Cortex of kidney (tissue), 1 donor: ENCODE data around the gene TMED10.
"Not testable (repeated sequence)": the region's sequence is repeated elsewhere in the genome, so short reads cannot be mapped to it uniquely, and the experiment has no call there.

Source experiments
- DNase-seq: peaks from one replicate; lab custom pipeline; 2025; lab: John Stamatoyannopoulos, UW

The TMED10 gene

DNA sequence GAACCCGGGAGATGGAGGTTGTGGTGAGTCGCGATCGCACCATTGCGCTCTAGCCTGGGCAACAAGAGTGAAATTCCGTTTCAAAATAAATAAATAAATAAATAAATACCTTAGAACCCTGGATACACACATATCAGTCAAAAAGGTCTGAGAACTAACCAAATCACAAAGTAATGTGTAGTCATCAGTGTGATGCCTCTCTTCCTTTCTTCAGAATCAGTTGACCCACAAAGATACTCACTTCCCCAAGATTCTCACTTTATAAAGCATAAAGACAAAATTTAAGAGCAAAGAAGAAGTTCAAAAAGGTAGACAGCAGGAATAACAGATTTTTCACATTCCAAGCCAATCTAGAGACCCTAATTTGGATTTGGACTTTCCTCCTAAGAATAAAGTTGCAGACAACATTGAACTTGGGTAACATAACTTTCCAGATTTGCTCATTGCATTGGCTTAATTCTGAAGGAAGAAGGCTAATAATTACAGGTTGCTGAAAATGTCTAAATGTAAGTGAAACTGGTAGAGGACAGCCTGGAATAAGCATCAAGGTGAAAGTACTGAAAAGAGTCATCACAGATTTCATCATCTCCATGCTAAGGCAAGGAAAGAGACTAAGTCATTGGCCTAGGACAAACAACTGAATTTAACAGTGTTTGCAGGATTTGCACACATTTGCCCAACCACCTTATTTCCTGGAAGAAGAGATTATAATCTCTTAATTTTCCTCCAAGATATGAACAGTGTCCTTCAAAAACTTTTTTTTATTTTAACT lies 17.4 kb downstream of the TMED10 start:
- no peak for DNase-seq

DNA sequence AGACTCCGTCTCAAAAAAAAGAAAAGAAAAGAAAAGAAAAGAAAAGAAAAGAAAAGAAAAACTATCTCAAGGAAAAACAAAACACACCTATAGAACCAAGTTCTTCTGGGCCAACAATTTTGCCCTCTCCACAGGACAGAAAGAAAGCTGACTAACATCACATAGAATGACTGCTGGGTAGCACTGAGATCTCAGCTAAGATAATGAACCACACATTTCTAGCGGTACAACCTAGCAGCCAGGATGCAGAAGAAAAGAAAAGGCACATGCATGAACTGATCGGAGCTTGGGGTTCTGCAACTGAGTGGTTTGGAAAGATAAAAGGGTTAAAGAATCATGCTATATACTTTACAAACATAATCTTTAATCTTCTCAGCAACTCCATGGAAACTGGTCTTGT lies 19.5 kb downstream of the TMED10 start:
- DNase-seq, result no peak

DNA sequence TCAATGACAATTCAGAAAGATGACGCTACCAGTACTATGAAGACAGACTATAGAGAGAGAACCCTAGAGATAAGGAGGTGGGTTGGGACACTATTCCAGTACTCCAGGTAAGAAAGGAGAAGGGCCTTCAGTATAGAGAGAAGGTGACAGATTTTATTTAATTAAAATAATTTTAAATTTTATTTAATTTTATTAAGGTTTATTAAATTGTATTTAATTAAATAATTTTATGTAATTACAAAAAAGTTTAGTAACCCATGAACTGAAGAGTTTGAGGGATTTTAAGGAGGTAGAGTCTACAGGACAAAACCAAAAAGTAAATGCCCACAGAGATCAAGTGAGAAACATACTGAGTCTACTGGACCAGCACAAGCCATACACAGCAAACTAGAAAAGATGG lies 20.3 kb downstream of the TMED10 start:
- DNase-seq, result no peak

DNA sequence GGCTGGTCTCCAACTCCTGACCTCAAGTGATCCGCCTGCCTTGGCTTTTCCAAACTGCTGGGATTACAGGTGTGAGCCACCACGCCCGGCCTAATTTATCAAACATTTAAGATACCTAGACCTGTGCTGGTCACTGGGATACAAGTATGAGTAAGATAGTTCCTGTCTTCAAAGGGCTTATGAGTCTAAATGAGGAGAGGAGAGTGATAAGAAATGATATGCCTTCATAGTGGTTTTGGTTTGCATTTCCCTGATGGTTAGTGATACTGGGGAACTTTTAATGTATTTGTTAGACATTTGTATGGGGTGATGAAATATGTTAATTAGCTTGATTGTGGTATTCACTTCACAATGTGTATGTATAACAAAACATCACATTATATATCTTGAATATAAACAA lies 21.2 kb downstream of the TMED10 start:
- DNase-seq, result no peak

DNA sequence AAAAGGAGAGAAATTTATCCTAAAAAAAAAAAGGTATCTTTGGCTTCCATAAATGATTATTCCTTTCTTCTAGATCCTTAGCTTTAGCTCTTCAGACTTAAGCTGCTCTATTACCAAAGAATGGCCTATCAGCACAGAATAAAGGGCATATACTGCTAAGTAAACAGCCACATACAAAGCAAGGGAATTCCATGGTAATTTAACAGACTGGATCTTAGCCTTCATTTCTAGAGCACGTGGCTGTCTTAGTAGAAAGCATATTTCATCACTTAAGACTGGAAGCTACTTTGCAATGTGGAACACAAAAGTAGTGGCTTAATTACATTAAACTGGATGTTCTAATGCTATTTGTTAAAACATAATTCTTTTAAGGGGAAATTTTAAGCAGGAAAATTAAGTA lies 23.1 kb downstream of the TMED10 start:
- DNase-seq, result no peak

DNA sequence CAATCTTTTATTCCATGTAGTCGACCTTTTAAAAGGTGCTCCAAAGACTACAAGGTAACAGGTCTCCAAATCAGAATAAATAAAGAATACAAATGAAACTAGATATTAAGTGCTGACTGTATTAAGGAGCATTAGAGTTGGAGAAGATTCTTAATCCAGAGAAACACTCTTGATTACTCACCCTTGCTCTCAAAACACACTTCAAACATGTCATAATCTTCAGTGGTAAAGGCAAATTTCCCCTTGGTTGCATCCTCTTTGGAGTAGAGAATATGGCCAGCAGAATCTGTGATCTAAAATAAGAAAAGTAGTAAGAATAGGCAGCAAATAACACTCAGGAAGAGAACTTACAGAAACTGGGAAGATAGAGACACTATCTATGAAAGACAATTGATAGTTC lies 24.6 kb downstream of the TMED10 start:
- DNase-seq, result no peak

DNA sequence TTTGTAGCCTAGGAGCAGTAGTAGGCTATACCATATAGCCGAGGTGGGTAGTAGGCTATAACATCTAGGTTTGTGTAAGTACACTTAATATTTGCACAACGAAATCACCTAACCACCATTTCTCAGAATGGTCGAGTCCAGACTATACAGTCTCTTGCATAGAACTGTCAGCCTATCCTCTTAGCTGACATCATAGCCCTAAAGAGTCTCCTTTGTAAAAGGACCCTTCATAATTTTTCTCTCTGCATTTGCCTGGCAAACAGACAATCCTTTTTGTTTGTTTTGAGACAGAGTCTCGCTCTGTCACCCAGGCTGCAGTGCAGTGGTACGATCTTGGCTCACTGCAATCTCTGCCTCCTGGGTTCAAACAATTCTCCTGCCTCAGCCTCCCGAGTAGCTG lies 25.8 kb downstream of the TMED10 start:
- DNase-seq, result not testable (repeated sequence)

DNA sequence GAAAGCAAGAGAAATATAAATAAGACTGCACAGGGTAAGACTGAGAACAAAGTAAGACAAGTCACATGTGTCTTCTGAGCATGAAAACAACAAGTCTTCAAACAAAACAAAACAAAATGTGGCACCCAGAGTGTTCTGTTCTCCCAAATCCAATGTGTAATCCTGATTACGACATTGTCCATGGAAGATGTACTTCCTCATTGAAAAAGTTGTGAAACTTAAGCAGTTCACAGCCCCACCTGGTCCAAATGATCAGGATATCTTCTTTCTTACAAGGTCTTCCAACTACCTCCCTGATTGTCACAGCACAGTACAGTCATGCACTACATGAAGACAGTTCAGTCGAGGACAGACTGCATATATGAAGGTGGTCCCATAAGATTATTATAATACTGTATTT lies 26.3 kb downstream of the TMED10 start:
- no peak for DNase-seq

DNA sequence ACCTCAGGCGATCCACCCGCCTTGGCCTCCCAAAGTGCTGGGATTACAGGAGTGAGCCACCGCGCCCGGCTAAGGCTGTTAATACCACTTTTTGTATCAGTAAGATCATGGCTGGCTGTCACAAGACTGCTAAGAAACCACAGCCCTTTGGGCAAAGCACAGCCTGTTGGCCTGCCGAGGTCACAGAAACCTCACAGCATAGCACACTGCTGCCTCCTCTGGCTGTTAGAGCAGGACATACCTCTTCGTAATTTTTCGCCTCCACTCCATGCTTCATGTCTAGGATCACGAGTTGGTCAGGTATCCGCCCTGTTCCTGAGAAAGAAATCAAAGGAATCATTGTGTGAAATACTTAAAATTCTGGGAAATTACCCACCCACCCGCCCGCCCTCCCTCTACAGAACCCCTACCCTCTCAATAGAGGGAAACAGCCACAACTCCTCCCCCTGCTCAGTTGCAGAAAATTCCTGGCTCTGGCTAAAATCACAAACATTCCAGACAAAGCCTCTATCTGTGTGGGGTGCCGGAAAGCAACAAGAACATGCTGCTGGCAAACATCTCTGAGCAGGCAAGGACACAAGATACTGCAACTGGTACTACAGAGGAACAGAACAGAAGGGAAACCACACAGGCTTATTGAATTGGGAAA lies 28.9 kb downstream of the TMED10 start:
- no peak for DNase-seq

DNA sequence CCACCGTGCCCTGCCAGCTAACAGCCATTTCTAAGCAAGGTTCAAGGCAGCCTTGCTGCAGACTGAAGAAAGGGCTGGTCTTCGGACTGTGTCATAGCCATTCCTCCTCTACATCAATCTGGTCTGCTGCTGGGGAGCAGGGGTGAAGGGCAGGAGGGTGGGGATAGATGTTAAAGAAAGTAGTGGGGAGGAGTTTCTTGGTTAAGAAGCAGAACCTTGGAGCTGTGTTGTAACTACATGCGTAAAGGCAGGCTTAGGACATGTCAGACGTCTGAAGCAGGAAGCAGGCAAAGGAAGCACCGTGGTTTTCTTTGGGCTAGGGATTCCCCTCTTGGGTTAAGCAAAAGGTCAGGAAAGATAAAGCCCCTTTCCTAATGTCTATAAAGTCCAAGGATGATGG lies 31.5 kb downstream of the TMED10 start:
- no peak for DNase-seq

DNA sequence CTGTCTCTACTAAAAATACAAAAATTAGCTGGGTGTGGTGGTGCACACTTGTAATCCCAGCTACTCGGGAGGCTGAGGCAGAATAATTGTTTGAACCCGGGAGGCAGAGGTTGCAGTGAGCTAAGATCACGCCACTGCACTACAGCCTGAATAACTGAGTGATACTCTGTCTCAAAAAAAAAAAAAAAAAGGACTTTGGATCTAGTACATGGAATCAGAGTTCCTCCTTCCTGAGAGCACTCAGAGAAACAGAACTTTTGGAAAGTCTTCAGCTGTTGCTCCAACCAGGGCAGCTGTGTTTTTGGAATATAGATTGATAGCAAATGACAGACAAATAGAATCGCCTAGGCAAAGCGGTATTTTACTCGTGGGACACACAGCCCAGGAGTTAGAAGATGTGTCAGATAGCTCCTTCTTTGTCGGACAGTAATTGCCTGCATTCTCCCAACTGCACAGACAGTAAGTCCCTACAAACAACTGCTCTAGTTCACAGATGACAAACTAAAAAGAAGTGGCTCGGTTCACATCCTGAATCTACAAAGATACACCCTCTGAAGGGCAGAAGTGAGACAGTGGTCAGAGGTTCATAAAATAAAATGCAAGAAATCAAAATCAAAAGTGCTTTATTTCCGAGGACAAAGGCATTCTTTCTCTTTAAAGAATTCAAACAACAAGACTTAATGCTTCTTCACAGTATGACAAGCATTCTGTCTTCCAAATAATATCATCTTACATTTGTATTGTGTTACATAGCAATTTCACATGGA lies 32.5 kb downstream of the TMED10 start:
- DNase-seq, result no peak

DNA sequence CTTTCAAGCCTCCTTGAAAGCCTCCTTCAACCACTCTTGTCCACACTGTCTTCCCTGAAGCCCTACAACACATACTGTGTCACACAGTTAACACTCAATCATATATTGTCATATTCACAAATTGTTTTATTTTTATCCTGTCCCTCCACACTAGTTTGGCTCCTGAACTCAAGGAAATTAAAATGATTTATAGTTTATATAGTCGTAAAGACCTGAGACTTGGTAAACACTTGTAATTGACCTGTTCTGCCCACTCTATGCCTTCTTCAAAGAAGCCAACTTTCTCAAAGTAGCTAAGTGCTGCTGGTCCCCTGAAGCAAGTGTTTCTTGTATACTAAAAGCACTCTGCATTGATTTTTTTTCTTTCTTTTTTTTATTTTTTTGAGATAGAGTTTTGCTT lies 33.9 kb downstream of the TMED10 start:
- no peak for DNase-seq

DNA sequence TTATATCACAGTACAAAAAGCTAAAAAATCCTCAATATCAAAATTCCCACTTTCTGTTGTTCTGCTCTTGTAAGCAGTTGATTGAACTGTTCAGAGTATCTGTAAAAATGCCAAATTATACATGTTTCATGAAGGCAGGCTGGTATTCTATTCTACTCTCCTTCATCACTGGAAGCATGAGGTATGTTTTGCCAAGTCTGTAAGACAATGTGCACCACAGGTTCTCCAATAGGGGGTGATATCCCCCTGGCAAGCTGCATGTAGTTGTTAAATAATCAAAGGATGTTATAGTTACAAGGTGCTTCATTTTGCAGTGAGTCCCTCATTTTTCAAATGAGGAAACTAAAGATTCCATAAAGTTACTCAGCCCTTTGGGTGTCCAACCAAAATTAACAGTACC lies 34.4 kb downstream of the TMED10 start:
- no peak for DNase-seq

DNA sequence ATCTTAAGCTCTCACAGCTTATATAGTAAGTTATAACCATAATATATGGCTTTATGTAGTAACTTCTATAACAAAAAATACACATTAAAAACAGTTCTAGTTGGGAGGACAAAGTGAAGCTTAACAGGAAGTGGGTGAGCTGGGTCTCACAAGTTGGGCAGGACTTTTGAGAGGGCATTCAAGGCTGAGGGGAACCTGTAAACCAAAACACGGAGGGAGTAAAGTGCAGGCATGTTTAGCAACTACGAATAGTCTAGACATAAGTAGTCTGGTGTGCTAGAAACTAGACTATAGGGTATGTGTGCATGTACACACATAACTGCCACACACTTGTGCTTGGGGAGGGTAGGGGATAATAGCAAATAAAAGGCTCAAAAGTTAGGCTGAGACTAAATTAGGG lies 35.4 kb downstream of the TMED10 start:
- no peak for DNase-seq

DNA sequence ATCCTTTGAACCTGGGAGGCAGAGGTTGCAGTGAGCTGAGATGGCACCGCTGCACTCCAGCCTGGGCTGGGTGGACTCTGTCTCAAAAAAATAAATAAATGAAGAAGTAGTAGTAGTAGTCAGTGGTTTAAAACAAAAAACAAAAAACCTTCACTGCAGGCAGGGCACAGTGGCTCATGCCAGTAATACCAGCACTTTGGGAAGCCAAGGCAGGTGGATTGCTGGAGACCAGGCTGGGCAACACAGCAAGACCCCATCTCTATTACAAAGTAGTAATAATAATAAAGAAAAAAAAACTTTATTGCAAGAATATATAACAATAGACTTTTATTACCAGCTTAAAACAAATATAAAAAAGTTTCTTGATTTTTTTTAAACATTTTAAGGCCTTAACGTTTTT lies 35.8 kb downstream of the TMED10 start:
- no peak for DNase-seq

DNA sequence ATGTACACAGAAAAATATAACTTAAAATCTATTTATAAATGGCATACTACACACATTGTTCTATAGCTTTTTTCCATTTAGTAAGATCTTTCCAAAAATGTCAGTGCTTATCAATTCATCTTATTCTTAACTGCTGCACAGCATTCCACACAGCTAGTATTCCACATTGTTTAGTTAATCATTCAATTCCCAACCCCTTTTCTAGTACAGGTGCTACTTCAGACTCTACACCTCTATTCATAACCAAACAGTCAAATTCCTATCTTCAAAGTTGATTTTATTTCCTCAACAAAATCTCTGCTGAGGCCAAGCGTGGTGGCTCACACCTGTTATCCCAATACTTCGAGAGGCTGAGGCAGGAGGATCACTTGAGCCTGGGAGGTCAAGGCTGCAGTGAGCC lies 37.2 kb downstream of the TMED10 start:
- DNase-seq, result no peak

DNA sequence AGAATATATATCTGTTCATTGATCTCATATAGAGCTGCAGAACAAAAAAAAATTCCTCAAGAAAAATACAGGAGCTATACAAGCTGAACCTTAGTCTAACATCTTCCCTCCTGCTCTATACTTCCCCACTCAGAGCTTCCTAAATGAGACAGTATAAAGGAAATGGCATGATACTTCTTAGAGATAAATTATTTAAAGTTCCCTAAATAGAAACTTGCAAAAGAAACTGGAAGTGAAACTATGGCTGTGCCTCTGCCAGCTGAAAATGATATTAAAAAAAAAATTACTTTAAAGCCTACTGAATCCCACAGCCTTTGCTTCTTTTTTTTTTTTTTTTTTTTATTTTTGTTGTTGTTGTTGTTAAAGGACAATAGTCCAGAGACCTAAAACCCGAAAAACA lies 37.9 kb downstream of the TMED10 start:
- DNase-seq, result no peak

DNA sequence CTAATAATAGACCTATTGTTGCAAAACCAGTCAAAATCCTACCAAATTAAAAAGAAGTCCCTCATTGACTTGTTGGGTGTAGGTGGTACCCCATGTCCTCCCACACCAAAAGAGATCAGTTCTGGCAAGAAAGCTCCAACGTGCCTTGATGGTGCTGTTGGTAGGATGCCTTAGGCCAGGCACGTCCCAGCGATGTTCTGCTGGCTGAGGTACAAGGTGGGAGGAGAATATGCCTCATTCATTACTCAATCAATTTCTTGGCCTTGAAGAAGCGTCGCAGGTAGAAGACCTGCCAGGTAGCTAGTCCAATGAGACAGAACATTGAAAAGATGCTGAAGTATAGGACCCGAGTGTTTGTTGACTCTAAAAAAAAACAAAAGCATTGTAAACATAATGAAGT lies 41.8 kb downstream of the TMED10 start:
- DNase-seq, result no peak

DNA sequence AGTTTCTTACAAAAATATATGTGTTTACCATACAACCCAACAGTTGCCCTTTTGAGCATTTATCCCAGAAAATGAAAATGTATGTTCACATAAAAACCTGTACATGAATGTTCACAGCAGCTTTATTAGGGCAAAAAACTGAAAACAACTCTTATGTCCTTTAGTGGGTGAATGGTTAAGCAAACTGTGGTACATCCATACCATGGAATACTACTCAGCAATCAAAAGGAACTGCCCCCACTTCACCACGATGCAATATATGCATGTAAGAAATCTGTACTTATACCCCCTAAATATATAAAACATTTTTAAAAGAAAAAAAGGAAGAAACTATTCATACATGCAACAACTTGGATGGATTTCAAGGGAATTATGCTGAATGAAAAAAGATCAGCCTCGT lies 42.8 kb downstream of the TMED10 start:
- no peak for DNase-seq

DNA sequence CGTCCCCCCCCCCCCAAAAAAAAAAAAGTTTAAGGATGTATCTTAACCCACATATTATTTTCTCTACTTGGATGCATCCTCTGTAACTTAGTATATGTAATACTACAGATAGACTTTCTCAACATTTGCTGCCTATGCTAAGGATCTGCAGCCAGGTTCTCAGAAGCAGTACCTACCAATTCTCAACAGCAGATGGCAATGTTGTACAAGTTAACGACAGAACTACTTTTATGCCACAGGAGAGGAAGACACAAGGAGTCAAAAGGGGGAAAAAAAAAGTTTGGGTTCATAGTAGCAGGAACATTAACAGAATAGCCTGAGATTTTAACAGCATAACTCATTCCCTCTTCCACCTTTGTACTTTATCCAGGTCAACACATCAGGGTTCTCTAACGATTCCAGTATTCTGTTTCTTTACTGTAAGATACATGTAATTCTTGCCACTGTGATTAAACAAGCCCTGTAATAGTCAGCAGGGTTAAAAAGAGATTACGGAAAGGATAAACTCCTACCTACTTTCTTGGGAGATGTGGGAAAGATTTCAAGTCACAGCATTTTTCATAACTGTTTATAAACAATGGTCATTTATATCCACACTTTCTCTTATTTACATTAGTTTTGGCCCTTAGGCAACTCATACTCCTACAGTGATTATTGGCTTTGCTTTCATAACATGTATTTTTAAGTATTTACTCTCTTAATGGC lies 43.9 kb downstream of the TMED10 start:
- no peak for DNase-seq

DNA sequence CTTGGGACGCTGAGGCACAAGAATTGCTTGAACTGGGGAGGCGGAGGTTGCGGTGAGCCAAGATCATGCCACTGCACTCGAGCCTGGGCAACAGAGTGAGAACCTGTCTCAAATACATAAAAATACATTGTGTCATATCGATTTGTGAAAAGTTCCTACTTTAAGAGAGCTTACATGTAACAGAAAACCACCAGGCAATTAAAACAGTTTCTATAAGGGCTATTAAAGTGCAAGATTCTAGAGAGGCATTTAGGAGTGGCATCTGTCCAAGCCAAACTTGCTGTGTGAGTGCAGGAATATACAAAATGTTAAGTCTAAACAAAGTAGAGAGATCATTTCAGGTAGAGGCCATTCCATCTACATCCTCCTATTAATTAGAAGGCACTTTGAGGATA lies 47.8 kb downstream of the TMED10 start:
- no peak for DNase-seq

DNA sequence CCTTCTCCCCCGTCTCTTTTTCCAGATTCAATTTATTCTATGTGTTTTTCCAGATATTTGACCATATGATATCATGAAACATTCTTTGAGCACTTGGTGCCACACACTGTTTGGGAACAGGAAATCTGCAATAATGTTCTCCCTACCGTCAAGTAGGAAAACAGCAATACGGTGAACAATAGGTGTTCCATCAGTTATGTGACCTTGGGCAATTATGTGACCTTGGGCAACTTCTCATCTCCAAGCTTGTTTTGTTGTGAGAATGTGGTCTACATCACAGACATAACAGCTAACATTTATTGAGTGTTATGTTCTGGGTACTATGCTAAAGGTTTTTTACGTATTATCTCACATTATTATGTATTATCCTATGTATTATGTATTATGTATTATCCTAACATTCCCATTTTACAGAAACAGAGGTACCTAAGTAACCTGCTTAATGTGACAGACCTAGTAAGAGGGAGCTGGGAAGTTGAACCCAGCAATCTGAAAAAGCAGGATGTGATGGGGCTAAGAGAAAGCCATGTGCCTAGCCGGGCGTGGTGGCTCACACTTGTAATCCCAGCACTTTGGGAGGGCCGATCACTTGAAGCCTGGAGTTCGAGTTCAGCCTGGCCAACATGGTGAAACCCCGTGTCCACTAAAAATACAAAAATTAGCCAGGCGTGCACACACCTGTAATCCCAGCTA lies 48.4 kb downstream of the TMED10 start:
- DNase-seq, result no peak
